HG03095 (cell line): ENCODE results near the gene ARVCF.

Experiments
- ATAC-seq: cut with Tn5 transposase; IDR thresholded peaks from one replicate; pipeline ENCODE4 v1.9.1; 2021; ENCODE audit warnings: moderate library complexity; ENCODE audit not compliant: unreplicated experiment

The ARVCF gene, protein sequence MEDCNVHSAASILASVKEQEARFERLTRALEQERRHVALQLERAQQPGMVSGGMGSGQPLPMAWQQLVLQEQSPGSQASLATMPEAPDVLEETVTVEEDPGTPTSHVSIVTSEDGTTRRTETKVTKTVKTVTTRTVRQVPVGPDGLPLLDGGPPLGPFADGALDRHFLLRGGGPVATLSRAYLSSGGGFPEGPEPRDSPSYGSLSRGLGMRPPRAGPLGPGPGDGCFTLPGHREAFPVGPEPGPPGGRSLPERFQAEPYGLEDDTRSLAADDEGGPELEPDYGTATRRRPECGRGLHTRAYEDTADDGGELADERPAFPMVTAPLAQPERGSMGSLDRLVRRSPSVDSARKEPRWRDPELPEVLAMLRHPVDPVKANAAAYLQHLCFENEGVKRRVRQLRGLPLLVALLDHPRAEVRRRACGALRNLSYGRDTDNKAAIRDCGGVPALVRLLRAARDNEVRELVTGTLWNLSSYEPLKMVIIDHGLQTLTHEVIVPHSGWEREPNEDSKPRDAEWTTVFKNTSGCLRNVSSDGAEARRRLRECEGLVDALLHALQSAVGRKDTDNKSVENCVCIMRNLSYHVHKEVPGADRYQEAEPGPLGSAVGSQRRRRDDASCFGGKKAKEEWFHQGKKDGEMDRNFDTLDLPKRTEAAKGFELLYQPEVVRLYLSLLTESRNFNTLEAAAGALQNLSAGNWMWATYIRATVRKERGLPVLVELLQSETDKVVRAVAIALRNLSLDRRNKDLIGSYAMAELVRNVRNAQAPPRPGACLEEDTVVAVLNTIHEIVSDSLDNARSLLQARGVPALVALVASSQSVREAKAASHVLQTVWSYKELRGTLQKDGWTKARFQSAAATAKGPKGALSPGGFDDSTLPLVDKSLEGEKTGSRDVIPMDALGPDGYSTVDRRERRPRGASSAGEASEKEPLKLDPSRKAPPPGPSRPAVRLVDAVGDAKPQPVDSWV

DNA sequence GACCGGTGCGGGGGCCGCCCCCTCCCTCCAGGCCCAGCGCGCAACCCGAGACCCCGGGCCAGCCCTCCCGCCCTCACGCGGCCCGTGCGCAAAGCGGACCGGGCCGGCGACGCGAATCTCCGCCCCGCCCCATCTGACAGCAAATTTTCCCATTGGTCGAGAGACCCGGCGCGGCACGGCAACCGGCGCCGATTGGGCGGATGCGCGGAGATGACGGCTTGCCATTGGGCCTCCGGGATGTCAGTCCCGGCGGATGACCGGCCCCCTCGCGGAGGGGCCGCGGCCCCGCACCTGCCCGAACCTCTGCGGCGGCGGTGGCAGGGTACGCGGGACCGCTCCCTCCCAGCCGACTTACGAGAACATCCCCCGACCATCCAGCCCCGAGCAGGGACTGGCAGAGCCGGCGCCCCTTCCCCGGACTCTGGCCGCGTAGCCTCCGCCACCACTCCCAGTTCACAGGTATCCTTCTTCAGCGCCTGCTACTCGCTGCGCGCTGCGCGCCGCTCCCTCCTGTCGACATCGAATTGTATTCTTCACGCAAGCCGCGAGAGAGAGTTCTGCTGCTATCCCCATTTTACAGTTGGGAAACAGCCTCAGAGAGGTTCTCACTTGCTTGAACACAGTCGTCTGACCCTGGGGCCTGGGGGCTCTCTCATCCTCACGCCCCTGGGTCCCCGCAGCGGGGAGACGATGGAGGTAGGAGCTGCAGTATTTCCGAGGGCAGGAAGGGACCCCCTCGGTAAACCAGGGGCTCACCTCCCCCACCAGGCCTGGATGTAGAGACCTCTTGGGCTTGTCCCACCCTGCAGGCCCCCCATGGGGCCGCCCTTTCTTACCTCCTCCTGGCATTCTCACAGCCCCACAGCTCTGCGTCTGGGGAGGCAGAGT lies at the start of gene ARVCF:
TSS of gene ARVCF (minus strand) at position 90 of the 888 bp plus-strand sequence. CDS start 26,029 bp downstream, outside the sequence.
- ATAC-seq = no peak

DNA sequence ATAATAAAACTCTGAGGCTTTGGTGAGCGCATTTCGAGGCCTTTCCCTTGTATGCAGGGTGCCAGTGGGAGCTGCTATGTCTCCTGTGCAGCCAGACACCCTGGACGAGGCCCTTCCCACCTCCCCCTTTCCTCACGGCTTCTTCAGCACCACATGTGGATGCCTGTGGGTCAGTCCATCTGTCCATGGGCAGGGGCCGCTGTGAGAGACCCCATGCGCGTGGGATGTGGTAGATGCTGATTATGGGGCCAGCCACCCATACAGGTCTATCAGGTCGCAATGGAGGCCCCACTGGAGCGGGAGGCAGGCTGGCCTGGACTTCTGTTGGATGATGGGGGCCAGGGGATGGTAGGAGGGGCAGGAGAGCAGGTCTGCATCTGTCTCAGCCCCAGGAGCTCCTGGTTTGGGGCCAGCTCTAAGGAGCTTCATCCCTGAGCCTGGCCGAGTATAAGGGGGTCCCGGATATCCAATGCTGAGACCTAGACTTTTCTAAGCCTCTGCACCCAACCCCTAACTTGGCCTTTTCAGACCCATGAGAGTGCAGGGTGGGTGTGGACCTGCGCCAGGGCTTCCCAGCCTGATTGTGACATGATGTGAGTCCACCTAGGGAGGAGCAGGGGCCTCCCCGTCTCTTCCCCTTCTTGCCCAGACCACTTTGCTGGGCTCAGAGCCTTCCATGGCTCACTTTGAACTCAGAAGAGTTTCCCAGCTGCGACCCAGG lies 49.4 kb upstream of the ARVCF start:
- no peak for ATAC-seq

GRCh38 chr22:20064545-20065262 lies 48.1 kb upstream of the ARVCF start:
- ATAC-seq = no peak

DNA sequence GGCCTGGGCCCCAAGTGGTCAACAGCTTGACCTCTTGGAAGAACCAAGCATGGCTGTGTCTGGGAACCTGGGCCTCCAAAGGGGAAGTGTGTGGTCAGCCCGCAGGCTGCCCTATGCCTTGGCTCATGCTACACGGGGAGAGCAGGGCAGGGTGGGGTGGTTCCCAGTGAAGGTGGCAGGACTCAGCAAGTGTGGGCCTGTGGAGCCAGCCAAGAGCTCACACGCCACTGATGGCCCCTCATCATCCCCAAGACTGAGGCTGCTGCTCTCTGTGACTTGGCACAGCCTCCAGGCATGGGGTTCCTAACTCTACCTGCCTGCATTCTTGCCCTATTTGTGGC lies 47.5 kb upstream of the ARVCF start:
- no peak for ATAC-seq

- ATAC-seq = no peak
Observed at GRCh38 chr22:20063271-20064139, 46.9 kb upstream of the ARVCF start.

- no peak for ATAC-seq
Observed at GRCh38 chr22:20062766-20063083, 46.1 kb upstream of the ARVCF start.

GRCh38 chr22:20062043-20062765 lies 45.6 kb upstream of the ARVCF start:
- no peak for ATAC-seq

DNA sequence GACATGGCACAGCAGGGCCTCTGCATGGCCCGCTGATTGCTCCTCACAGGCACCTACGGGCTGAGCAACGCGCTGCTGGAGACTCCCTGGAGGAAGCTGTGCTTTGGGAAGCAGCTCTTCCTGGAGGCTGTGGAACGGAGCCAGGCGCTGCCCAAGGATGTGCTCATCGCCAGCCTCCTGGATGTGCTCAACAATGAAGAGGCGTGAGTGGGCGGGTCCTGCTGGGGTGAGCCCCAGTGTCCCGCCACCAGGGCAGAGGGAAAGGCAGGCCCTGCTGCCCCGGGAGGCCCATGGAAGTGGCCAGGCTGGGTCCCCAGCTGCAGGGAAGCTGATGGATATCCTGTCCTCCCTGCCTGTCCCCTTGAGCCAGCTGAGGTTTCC lies 44.8 kb upstream of the ARVCF start:
- ATAC-seq = no peak

DNA sequence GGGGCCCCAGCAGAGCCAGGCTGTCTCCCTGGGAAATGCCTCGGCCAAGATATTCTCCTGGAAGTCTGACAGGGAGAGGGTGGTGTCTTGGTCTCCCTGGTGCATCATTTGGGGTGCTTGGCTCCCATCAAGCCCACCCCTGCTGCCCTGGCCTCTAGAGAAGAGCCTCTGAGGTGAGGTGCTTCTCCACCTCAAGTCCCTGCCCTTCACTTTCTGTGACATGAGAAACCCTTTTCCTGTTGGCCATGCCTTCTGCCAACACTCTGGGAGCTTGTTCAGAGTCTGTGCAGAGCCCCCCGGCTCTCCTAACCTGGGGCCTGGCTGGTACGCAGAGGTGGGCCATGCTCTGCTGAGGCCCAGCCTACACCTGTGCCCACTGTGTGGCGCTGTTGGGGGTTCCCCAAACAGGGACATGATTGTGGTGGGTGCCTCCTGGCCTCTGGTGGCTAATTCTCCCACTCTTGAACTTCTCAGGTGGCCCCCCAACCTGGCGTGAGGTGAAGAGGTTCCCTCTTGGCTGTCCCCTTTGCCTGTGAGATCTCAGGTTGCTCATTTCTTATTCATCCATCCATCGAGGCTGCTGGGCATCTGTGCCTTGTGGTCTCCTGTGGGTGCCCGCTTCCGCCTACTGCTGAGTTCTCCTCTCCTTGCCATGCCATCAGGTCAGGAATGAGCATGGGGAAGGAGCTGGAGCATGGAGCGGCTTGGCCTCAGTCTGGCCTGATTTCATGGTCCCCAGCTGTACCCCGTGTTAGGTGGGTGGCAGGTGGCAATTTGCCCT lies 44.3 kb upstream of the ARVCF start:
- no peak for ATAC-seq

- ATAC-seq = no peak
Observed at GRCh38 chr22:20058989-20059770, 42.6 kb upstream of the ARVCF start.

DNA sequence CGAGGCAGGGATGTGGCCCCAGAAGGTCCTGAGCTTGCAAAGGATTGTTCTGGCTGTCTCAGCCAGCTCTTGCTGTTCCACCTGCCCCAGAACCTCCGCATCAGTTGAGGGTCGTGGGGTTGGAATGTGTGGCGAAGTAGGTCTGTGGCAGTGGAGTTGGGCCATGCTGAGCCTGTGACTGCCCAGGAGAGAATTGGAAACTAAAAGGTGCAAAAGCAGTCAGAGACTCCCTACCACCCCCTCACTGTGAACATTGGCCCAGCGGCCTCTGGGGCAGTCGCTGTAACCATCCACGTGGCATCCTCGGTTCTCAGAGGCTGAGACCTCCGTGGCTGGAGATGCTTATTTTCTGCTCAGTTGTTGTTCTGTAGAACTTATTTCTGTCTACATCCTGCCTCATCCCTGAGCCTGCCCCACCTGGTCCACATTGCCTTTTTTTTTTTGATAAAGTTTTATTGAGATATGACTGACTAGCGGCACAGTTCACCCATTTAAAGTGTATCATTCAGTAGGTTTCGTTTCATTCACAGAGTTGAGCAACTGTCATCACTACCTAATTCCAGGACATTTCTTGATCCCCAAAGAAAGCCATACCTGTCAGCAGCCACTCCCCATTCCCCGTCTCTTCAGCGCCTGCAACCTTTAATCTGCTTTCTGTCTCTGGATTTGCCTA lies 41.1 kb upstream of the ARVCF start:
- ATAC-seq = no peak

DNA sequence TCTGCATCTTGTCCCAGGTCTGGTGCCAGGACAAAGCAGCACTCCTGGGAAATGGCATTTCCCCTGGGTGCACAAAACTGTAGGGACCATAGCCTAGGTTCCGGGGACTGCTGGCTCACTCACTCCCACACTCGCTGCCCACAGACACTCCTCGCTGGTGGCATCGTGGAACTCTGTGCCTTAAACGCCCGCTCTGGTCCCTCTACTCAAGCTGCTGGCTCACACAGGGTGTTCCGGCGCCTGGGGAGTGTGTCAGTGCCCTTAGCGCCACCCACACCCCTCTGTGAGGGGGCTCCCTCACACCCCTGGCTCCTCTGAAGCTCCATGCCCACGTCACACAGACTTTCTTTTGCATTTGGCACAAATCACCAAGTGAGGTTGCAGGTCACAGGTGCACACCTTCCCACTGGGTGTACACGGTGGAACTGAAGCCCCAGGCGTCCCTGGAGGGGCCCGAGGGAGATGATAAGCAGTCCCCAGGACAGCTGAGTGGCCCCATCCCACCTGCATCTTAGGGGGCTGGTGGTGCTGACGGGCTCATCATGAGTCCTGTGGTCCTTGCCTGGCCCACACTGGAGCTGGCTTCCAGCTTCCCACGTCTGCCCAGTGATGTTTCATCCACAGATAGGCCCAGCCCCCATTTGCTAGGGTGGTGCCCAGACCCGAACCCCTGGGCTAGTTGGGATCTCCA lies 40.2 kb upstream of the ARVCF start:
- ATAC-seq = no peak

DNA sequence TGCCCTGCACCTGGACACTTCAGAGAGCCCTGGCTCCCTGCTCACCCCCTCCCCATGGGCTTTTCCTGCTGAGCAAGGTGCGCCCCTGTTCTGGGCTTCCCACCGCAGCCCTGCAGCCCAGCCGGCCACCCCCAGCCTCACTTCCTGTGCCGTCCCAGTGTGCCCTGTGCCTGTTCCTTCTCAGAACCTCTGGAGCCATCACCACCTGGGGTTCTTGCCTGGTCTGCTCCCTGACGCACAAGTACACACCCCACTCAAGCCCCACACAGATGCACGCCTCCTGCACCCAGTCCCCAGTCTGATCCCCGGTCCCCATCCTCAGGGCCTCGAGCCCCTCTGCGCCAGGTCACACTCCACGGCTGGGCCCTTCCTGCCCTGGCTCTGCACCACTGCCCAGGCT lies 39.5 kb upstream of the ARVCF start:
- no peak for ATAC-seq

DNA sequence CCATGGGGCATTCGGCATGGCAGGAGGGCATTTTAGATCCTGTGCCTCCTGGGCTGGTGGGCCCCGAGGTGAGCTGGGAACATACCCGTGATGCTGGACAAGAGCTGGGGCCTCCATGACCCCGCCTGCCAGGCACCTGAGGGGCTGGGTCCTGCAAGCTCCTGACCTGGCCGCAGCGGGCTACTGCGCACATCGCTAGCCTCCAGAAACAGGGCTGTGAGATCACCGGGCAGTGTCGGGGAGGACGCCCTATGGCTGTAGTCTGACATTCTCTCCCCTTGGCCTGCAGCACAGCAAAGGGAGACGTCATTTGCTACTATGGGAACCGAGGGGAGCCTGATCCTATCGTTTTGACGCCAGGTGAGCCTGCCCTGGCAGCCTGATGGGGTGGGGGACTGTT lies 39.0 kb upstream of the ARVCF start:
- no peak for ATAC-seq

DNA sequence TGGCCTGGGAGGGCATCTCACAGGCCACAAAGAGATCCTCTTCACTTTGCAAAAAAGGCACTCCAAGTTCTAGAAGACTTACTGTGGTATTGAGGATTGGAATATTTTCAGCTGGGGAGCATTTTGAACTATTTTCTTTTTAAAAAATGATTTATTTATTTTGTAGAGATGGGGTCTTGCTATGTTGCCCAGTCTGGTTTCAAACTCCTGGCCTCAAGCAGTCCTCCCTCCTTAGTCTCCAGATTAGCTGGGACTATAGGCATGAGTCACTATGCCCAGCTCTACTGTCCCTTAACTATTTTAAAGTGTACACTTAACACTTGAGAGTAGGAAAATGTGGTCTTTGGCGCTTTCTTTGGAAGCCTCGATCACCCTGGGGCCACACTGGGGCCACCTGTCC lies 38.5 kb upstream of the ARVCF start:
- ATAC-seq = no peak

DNA sequence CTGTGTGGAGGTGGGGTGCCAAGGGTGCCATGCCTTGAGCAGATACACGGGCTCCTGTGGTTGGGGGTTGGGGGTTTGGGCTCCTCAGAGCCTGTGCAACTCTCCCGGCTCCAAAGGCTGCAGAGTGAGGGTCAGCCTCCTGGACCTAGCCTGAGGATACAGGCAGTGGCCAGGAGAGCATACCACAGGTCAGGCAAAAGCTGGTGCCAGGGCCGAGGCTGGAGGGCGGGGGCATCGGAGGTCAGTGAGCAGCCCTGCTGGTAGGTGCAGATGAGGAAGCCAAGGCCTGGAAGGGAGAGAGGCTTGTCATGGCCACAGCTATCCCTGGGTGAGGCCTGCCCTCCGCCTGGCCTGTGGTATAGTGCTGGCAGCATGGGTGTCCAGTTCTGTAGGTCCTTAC lies 37.9 kb upstream of the ARVCF start:
- no peak for ATAC-seq
